ENCODE data around the gene PTPRM. TPM values are rescaled to one million over a fixed set of nuclear protein-coding genes. Genes with fewer than 3 reads are reported as not detected.

The PTPRM gene
- polyA plus RNA-seq, 1 donor from 2014 or later, result 126 TPM

DNA sequence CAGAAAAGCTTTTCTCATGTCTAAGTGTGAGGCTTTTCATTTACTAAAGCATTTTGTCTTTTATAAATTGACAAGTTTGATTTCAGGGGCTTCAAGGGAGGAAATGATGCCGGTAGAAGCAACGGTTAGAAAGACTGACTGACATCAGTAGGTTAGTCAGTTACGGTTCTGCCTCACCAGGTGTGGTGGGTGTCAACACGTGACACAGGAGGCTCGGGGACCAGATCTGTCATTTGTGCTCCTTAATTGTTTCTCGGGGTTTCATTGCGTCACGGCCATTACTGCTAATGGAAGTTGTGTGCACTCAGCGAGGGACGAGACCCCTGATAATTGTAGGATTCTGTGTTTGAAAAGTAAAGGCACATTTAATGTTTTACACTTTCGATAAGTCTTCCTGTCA is 18.9 kb upstream of the PTPRM start:
- Histone ChIP-seq H4K20me1 (ENCODE audit: insufficient read depth) (no peaks in the 10 kb centered on the region), H3K79me2 (replicated peaks; ENCODE audit: insufficient read depth, low read length) (no peaks in the 10 kb centered on the region), H3F3A (ENCODE audit: insufficient read depth, low read length, poor library complexity, severe bottlenecking) (no peaks in the 10 kb centered on the region), H3K27me3 (ENCODE audit: insufficient read depth, low read depth, low read length) (no peaks in the 10 kb centered on the region), H3K4me3 (ENCODE audit: low read length) (no peak overlapping the region), H2AFZ (ENCODE audit: low read depth, low read length) (no peak overlapping the region), H3K9me2 (ENCODE audit: insufficient read depth, low read length) (no peaks in the 10 kb centered on the region), H3K27ac (ENCODE audit: low read length) (no peak overlapping the region), H3K9me3 (ENCODE audit: low read length) (no peaks in the 10 kb centered on the region), H3K9ac (ENCODE audit: low read length) (no peak overlapping the region), H3K4me2 (ENCODE audit: low read length) (no peak overlapping the region), H3K36me3 (ENCODE audit: insufficient read depth, low read length) (no peaks in the 10 kb centered on the region)
- TF ChIP-seq, protein P1, sequence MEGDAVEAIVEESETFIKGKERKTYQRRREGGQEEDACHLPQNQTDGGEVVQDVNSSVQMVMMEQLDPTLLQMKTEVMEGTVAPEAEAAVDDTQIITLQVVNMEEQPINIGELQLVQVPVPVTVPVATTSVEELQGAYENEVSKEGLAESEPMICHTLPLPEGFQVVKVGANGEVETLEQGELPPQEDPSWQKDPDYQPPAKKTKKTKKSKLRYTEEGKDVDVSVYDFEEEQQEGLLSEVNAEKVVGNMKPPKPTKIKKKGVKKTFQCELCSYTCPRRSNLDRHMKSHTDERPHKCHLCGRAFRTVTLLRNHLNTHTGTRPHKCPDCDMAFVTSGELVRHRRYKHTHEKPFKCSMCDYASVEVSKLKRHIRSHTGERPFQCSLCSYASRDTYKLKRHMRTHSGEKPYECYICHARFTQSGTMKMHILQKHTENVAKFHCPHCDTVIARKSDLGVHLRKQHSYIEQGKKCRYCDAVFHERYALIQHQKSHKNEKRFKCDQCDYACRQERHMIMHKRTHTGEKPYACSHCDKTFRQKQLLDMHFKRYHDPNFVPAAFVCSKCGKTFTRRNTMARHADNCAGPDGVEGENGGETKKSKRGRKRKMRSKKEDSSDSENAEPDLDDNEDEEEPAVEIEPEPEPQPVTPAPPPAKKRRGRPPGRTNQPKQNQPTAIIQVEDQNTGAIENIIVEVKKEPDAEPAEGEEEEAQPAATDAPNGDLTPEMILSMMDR (IDR thresholded peaks at IDR 0.05; ENCODE audit: poor library complexity, severe bottlenecking), result no peak
- TF ChIP-seq RAD21 (conservative IDR thresholded peaks at IDR 0.05), result no peak
- TF ChIP-seq TAF1 (IDR thresholded peaks at IDR 0.05; ENCODE audit: low read depth), result no peak
- no peak for TF ChIP-seq EZH2 (IDR thresholded peaks at IDR 0.05; ENCODE audit: borderline replicate concordance, insufficient read depth, low read length, poor library complexity, severe bottlenecking)
- TF ChIP-seq MXI1 (conservative IDR thresholded peaks at IDR 0.05; ENCODE audit: poor library complexity, severe bottlenecking), result no peak
- no peak for TF ChIP-seq EP300 (conservative IDR thresholded peaks at IDR 0.05; ENCODE audit: poor library complexity, severe bottlenecking)
- no peak for TF ChIP-seq SMC3 (conservative IDR thresholded peaks at IDR 0.05; ENCODE audit: poor library complexity)
- TF ChIP-seq, protein P2, sequence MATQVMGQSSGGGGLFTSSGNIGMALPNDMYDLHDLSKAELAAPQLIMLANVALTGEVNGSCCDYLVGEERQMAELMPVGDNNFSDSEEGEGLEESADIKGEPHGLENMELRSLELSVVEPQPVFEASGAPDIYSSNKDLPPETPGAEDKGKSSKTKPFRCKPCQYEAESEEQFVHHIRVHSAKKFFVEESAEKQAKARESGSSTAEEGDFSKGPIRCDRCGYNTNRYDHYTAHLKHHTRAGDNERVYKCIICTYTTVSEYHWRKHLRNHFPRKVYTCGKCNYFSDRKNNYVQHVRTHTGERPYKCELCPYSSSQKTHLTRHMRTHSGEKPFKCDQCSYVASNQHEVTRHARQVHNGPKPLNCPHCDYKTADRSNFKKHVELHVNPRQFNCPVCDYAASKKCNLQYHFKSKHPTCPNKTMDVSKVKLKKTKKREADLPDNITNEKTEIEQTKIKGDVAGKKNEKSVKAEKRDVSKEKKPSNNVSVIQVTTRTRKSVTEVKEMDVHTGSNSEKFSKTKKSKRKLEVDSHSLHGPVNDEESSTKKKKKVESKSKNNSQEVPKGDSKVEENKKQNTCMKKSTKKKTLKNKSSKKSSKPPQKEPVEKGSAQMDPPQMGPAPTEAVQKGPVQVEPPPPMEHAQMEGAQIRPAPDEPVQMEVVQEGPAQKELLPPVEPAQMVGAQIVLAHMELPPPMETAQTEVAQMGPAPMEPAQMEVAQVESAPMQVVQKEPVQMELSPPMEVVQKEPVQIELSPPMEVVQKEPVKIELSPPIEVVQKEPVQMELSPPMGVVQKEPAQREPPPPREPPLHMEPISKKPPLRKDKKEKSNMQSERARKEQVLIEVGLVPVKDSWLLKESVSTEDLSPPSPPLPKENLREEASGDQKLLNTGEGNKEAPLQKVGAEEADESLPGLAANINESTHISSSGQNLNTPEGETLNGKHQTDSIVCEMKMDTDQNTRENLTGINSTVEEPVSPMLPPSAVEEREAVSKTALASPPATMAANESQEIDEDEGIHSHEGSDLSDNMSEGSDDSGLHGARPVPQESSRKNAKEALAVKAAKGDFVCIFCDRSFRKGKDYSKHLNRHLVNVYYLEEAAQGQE (IDR thresholded peaks at IDR 0.05; ENCODE audit: borderline replicate concordance), result no peak
- no peak for TF ChIP-seq POLR2AphosphoS5 (IDR thresholded peaks at IDR 0.05)

DNA sequence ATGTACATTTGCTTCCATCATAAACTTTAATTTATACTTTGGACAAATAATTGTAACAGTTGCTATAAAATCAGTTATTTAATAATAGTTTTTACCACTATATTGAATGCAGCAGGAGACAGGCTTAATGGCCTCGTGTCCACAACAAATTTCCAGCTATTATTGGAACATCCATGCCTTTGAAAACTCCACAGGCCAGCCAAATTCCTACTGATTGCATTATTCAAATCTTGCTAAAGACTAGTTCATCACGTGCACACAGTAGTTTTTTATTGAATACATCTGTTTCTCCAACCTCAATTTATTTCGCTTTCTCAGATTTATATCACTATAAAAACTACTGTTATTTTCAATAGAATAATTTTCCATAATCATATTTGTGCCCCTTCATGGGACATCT is 18.4 kb upstream of the PTPRM start:
- TF ChIP-seq SMC3 (conservative IDR thresholded peaks at IDR 0.05; ENCODE audit: poor library complexity) (no peak), EP300 (conservative IDR thresholded peaks at IDR 0.05; ENCODE audit: poor library complexity, severe bottlenecking) (no peak), TAF1 (IDR thresholded peaks at IDR 0.05; ENCODE audit: low read depth) (no peak), EZH2 (IDR thresholded peaks at IDR 0.05; ENCODE audit: borderline replicate concordance, insufficient read depth, low read length, poor library complexity, severe bottlenecking) (no peak), MXI1 (conservative IDR thresholded peaks at IDR 0.05; ENCODE audit: poor library complexity, severe bottlenecking) (no peak), RAD21 (conservative IDR thresholded peaks at IDR 0.05) (no peak), POLR2AphosphoS5 (IDR thresholded peaks at IDR 0.05) (no peak)
- TF ChIP-seq, protein P2 (IDR thresholded peaks at IDR 0.05; ENCODE audit: borderline replicate concordance), result no peak
- TF ChIP-seq, protein P1 (IDR thresholded peaks at IDR 0.05; ENCODE audit: poor library complexity, severe bottlenecking), result no peak
- Histone ChIP-seq H3K9ac (ENCODE audit: low read length) (no peak overlapping the region), H3K79me2 (replicated peaks; ENCODE audit: insufficient read depth, low read length) (no peaks in the 10 kb centered on the region), H4K20me1 (ENCODE audit: insufficient read depth) (no peaks in the 10 kb centered on the region), H3K27ac (ENCODE audit: low read length) (no peak overlapping the region), H3K4me3 (ENCODE audit: low read length) (no peak overlapping the region), H3F3A (ENCODE audit: insufficient read depth, low read length, poor library complexity, severe bottlenecking) (no peaks in the 10 kb centered on the region), H3K36me3 (ENCODE audit: insufficient read depth, low read length) (no peaks in the 10 kb centered on the region), H3K4me2 (ENCODE audit: low read length) (no peak overlapping the region), H3K9me3 (ENCODE audit: low read length) (no peaks in the 10 kb centered on the region), H3K9me2 (ENCODE audit: insufficient read depth, low read length) (no peaks in the 10 kb centered on the region), H2AFZ (ENCODE audit: low read depth, low read length) (no peak overlapping the region), H3K27me3 (ENCODE audit: insufficient read depth, low read depth, low read length) (no peaks in the 10 kb centered on the region)
